ENCODE measurements around the gene SIGMAR1.
A peak's percentile ranks its signal among the peaks of the same experiment; 100 is the strongest.

SIGMAR1 gene

DNA sequence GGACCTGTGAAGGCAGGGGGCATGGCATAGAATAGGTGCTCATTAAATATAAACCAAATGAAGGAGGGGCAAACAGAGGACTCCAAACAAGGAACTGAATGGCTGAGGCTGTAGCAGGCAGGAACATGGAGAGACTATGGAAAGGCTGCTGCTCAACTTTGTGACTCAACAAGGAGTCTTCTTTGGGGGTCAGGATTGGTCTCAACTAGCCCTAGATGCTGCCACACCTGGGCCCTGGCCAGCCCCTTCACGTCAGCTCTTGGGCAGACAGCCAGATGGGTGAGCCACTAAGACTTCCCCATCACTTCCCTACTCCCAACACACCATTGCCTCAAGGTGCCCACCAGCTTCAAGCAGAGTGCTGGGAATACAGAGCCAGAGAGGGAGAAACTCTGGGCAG lies 36.7 kb downstream of the SIGMAR1 start:
- no peak for DNase-seq

DNA sequence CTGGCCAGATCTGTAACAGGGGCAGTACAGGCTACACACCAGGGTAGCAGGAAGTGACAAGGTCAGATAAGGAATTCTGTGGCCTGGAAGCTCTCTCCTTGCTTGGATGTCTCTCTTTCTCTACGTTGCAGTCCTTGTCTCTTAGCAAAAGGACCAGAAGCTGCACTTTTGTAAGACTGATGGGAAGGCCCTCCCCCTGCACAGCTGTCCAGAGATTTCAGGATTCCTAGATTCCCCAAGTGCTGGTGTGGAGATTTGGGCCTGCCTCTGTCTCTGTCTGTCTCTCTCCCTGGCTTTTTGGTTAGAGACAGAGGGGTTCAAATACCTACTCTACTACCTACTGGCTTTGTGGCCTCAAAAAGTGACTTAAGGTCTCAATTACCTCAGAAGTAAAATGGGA lies 38.0 kb downstream of the SIGMAR1 start:
- DNase-seq, result no peak

DNA sequence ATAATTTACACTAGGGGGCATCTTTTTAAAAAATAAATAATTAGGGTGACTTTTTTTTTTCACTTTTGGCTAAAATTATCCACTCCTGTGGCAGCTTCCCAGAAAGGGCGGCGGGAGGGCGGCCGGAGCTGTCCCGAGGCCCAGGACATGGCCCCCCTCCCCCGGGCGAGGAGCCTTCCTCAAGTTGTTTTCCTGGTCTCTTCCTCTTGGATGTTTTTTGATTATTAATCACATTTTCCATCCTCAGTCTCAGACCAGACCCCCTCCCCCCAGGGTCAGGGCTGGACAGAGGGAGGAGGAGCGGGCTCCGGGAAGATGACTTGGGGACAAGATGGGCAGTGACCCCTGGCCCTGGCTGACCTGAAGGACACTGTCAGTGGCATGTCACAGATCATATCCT lies 43.4 kb downstream of the SIGMAR1 start:
- DNase-seq, result no peak

DNA sequence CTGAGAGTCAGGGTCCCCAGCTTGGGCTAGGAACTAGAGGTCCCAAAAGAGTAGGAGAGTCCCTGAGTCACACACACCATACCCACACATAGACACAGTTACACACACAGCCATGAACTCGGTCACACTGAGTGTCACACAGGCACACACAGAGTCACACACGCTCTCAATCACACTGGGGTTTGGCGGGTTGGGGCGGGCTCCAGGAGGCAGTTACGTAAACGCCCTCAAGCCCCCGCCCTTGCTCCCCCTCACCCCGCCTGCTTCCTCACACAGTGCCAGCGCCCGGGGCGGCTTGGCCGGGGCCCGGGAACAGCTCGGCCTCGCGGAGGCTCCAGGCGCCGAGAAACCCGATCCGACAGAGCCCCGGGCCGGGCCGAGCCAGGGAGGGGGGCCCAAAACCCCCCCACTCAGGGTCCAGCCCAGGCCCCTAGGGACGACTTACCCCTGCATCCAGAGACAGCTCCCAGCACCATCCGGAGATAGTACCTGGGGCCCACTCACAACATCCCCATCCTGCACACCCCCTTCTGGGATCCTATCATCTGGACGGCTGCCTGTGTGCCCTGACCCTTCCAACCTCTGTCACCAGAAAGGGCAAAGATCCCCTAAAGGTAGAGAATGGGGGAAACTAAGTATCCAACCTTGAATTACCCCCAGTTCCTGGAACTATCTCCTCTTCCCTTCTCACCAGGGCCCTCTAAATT lies 44.5 kb downstream of the SIGMAR1 start:
- peak; percentile 43 for DNase-seq

DNA sequence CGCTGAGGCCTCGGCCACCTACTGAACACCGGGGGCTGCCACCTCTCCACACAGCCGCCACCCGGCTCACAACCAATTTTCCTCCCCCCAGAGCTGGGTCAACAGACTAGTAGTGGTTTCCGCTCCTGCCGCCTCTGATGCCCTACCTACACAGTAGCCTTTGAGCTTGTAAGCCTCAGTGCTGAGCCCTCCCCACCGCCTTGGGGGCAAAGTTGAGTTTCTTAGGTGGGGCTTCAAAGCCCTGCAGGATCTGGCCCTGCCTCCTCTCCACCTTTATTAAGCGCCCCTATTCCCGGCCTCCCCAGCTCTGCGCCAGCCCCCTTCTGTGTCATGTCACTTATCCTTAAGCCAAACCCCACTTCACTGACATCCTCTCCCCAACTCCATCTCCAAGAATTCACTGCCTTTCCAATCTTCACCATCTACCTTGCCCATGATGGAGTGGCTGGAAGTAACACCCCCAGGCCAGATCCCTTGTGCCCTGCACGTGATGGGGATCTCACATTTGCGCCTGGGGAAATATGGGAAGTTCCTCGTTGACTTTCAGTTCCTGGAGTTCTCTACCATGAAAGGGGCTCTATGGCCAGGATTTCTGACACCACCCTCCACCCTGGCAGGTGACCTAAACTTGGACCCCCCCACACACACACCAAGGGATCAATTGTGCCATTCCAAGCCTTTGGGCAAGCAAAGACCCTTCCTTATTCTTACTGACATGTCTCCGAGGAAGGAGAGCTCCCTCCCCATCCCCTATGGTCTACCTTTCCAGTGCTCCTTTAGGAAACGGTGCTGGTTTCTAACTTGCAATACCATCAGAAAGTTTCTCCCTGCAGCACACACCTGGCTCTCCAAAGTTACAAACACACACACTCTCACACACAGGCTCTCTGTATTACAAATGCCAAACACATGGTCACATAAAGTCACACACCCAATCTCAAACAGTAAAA lies 45.4 kb downstream of the SIGMAR1 start:
- DNase-seq, result no peak

DNA sequence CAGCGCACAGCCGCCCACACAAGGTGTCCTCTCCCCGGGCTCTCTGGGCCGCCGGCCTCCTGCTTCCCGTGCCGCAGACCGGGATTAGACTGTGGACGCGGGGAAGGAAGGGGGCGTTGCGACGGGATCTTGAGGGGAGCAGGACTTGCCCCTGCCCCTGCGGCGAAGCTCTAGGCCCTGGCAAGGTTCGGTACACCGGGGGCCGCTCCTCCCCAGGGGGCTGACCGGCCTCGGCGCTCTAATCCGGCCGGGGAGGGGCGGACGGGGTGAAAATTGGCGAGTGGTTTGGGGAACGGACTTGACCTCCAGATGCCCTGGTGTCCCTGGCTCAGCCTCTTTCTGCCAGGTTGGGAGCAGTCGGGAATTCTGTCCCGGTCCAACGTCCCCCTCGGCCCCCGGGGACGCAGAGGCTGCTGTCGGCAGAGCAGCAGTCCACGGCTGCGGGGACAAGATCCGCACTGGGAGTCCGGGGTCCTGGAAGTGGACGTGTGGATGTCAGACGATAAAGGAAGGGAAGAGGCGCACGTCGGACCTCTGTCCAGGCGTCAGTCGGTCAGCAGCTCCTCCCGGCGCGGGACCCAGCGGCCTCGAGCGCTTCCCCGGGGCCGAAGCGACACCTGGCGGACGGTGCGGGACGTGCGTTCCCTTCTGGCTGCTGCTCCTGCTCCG lies 46.2 kb downstream of the SIGMAR1 start:
- peak; percentile 50 for DNase-seq

DNA sequence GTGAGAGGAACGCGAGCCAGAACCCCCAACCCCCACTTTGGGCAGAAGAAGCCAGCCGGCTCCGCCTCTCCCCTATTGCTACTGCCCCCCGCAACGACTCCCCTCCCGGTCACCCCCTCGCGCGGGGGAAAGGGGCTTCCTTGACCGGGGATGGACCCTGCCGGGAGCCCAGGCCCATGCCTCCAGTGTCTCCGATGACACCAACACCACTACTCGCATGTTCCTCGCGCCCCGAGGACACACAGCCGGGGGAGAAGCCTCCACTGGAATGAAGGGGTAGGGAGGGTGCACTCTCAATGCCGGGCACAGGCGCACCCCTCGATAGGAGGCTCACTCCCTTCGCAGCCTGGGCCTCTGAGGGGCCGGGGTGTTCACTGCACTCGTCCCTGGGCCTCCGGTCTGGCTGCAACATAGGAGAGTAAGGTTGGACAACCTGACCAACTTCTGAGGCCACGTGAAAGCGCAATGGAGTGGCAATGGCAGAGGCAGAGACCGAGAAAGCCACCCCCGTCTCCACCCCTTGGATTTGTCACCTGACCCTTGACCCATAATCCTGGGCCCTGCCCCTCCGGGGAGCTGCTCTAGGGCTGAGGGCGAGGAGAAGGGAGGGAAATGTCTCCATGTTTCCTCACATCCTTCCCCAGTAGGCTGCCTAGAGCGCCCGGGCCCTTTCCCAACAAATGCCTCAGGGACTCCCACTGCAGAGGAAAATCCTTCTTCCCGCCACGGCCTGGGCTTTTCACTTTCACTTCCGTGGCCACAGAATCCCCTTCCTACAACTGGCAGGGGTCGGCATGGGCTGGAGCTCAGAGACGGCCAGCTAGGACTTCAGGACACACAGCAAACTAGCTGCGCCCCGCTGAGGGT lies 47.0 kb downstream of the SIGMAR1 start:
- no peak for DNase-seq

DNA sequence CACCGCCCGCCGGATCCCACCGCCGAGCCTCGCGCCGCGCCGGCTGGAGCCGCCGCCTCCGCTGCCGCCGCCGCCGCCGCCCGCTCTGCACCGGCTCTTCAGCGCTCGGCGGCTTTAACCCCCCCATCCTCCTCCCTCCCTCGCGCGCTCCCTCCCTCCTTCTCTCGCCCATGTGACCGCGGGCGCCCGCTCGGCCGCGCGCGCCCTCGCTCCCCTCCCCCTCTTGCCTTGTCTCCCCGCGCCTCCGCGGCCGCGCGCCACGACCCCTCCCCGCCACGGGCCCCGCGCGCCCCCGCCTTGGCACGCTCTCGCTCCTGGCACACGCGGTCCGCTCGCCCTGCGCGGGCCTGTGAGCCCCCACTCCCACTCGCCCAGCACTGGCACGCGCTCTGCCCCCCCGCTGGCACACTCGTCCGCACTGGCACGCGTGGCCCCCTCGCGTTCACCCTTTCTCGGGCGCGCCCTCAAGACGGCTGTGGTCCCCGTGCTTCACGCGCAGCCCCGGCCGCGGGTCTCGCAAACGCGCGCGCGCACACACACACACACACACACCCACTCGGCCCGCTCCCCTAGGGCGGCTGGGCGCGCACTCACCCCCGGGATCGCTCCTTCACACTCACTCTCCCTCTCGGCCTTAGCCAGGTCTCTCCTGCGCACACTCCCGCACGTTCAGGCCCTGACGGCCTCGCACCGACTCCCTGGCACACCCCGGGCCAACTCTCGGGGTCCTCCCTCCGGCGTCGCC lies 47.8 kb downstream of the SIGMAR1 start, which contains the start of gene CNTFR:
Gene CNTFR, minus strand, starts transcription at position 89 of the 745 bp plus-strand sequence. CDS start 20,743 bp downstream, outside the sequence.
- peak; percentile 23 for DNase-seq

DNA sequence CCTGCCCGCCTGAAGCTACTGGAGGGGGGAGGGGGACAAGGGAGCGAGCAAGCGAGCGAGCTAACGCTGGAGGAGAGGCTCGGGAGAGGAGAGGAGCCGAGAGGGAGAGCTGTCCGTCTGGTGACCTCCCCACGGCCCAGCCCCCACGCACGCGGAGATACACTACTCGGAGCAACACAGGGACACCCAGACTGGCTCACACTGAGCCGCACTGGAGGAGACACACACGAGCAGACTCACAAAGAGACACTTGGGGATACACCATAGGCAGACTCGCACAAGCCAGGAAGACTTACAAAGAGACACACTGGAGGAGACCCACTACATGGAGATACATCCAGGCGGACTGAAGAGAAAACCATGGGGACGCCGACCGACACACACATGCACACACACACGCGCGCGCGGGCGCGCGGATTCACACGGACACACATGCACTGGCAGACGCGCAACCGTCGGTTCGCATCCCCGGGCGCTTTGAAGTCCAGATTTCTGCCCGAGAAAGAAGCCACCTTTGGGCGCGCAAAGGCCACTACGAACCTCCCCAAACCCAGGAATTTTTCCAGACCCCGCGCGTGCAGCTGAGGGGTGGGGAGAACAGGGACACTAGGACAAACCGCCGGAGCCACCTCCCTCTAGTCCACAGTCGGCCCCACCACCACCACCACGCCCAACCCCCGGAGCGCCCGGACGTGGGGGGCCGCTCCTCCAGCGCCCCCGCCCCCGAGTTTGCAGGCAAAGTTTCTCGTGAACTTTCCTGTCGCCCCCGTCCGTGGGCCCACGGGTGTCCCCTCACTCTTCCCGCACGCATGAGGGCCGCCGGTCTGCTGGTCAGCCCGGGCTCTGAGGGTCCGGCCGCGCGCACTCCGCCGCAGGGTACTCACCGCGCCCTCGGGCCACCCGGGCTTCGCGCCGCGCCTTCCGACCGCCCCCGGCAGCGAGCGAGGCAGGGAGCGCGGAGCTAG lies 48.6 kb downstream of the SIGMAR1 start:
- no peak for DNase-seq

DNA sequence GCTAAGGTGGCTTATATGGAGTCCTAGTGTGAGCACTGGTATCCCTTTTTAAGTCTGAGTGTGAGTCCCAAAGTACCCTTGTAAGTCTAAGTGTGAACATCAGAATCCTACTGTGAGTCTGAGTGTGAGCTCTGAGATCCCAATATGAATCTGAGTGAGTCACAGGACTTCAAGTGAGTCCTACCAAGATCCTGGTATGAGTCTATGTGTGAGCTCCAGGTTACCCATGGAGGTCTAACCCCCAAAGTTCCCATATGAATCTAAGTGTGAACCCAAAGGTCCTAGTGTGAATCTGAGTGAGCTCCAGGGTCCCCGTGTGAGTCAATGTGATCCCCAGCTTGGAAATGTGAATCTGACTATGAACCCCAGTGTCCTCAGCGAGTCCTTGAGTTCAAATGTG lies 50.3 kb downstream of the SIGMAR1 start:
- no peak for DNase-seq

DNA sequence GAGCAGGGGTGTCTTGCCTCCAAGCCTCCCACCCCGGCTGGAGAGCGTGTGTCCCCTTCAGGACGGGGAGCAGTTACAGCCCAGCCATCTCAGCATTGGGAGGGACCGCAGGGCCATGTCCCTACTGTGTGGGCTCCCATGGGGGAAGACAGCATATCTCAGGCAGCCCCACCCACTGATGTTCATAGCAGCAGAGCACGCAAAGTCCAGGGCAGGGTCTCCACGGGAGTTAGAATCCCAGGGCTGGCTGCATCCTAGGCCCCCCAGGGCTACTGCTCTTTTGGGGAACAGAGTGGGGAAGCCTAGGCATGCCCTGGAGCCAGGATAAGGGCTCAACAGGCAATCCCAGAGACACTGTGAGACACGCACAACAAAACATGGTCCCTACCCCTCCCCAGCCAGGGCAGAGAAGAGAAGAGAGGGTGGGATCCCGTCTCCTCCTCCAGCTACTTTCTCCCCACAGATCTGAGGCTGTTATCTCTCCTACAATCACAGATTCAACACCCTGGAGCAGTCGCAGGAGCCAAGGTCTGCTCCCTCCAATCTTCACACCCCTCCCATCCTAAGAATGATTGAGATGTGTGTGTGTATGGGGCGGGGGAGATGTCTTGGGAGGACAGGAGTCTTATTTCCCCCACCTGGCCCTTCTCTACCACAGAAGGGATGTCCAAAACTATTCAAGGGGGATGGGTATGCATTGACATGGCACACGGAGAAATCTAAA lies 51.5 kb downstream of the SIGMAR1 start:
- no peak for DNase-seq

DNA sequence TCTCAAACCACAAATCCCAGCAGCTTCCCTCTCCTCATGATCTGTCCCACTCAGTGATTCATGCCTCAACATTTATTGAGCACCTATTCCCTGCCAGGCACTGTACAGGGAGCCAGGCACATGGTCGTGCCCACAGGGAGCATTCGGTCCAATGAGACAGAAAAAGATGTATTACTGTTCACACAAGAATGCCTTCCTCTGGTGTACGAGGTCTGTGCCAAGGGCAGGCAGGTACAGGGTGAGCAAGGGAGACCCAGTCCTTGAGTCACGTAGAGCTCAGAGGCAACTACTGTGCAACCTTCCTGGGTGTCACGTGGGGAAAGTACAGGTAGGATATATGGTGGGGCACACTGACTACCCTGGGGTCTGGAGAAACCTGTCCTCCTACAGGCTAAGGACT lies 52.6 kb downstream of the SIGMAR1 start:
- DNase-seq, result no peak
